ENCODE data around the gene EDC3.
"Not testable (repeated sequence)": the region's sequence is repeated elsewhere in the genome, so short reads cannot be mapped to it uniquely, and the experiment has no call there.

Gene EDC3

DNA sequence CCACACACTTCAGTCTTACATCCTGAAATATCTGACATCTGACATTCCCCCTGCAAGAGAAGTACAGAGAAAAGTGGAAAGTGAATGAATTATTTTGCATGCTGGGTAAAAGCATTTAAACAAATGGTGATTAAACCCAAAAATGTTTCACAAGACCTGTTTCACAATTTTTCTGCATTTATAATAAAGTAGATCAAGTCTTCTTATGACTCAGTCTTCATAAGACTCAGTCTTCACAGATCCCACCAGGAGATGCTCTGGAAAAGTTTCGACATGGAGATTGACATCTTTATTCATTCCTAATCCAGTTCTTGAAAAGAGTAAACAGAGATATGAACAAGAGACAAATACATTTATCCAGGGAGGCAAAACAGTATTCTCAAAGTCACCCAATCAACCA lies 13.2 kb upstream of the EDC3 start:
- DNase-seq: no peak

- no peak for DNase-seq
These were observed 984 bp upstream of the EDC3 start for GRCh38 chr15:74696808-74697207.

- no peak for DNase-seq
These were observed 540 bp upstream of the EDC3 start for GRCh38 chr15:74696398-74696729.

GRCh38 chr15:74692327-74692726 lies 3.5 kb downstream of the EDC3 start:
- no peak for DNase-seq

DNA sequence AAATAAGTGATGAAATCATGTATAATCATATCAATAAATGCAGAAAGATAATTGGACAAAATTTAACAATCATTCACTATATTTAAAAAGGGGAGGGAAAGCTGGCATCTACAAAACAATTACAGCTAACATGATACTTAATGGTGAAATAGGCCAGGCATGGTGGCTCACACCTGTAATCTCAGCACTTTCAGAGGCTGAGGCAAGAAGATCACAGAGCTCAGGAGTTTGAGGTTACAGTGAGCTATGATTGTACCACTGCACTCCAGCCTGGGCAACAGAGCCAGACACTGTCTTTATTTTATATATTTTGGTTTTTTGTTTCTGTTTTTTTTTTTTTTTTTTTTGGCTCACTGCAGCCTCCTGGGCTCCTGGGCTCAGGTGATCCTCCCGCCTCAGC lies 12.1 kb downstream of the EDC3 start:
- DNase-seq: no peak

GRCh38 chr15:74682954-74683353 lies 12.9 kb downstream of the EDC3 start:
- no peak for DNase-seq

GRCh38 chr15:74680456-74680855 lies 15.4 kb downstream of the EDC3 start:
- DNase-seq: no peak

DNA sequence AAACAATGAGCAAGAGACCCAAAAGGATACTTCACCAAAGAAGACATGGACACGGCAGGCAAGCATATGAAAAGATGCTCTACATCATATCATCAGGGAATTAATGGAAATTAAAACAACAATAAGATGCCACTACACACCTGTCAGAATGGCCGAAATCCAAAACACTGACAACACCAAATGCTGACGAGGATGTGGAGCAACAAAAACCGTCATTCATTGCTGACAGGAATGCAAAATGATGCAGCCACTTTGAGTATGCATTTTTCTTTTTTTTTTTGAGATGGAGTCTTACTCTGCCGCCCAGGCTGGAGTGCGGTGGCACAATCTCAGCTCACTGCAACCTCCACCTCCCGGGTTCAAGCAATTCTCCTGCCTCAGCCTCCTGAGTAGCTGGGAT lies 19.0 kb downstream of the EDC3 start:
- no peak for DNase-seq

GRCh38 chr15:74674161-74674560 lies 21.7 kb downstream of the EDC3 start:
- DNase-seq: no peak

DNA sequence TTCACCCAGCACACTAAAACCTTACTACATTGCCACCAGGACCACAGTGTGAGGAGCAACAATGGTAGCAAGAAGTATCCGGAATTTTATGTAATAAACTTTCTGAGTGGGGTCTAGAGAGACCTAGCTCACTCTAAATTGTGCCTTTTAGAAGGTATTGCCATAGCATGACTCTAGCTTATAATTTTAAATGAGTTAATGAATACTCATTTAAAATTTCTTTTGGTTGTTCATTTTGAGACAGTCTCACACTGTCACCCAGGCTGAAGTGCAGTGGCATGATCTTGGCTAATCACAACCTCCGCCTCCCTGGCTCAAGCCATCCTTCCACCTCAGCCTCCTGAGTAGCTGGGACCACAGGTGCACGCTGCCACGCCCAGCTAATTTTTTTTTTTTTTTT lies 26.2 kb downstream of the EDC3 start:
- no peak for DNase-seq

DNA sequence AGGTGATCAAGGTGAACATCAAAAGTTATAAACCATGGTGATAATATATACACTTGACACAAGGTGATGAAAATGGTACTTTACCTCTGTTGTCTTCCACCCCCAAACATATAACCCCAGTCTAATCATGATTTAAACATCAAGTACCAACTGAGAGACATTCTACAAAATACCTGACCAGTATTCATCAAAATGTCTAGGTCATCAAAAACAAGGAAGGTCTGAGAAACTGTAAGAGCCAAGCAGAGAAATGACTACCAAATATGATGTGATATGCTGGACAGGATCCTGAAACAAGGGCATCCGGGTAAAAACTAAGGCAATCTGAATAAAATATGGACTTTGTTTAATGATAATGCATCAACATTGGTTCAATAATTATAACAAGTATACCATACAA lies 27.8 kb downstream of the EDC3 start:
- DNase-seq: no peak

DNA sequence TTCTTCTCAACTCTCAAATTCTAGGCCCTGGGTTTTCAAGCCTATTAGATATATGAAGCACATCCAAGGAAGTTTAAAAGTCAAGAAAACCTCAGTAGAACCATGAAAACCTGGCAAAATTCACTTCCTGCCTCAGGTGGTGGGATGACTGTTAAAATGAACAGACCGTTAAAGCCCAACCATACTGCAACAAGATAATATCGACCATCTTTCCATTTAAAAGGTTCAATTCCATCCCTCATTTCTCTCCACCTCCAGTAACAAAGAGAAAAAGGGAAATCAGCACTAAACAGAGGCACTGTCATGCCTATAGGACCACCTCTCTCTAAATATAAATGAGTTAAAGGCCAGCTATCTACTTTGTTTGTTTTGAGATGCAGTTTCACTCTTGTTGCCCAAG lies 31.2 kb downstream of the EDC3 start:
- DNase-seq: no peak

- DNase-seq: no peak
These were observed 31.7 kb downstream of the EDC3 start for GRCh38 chr15:74664028-74664616.

DNA sequence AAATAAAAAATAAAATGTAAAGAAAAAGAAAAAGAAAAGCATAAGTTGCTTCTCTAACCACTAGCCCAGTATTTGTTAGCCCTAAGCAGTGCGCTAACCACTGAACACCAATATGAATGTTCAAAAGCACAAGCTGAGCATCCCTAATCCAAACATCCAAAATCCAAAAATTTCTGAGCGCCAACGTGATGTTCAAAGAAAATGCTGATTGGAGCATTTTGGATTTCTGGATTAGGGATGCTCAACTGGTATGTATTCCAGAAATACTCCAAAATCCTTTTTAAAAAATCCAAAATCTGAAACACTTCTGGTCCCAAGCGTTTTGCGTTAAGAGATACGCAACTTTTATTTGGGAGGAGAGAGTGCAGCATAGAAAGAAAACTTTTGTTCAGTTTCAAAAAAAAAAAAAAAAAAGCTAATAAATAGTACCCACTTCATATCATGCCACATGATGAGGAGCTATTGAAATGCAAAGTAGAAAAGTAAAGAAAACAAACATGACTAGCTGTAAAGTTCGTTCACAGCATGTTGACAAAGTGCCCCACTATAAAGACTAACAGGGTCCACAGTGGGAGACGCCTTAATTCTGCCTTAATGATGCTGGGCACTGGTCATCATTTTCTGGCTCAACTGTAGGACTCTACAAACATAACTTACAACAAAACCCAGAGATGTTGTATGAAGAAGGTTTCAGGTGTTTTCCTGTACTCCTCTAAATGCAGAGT lies 32.4 kb downstream of the EDC3 start:
- no peak for DNase-seq

DNA sequence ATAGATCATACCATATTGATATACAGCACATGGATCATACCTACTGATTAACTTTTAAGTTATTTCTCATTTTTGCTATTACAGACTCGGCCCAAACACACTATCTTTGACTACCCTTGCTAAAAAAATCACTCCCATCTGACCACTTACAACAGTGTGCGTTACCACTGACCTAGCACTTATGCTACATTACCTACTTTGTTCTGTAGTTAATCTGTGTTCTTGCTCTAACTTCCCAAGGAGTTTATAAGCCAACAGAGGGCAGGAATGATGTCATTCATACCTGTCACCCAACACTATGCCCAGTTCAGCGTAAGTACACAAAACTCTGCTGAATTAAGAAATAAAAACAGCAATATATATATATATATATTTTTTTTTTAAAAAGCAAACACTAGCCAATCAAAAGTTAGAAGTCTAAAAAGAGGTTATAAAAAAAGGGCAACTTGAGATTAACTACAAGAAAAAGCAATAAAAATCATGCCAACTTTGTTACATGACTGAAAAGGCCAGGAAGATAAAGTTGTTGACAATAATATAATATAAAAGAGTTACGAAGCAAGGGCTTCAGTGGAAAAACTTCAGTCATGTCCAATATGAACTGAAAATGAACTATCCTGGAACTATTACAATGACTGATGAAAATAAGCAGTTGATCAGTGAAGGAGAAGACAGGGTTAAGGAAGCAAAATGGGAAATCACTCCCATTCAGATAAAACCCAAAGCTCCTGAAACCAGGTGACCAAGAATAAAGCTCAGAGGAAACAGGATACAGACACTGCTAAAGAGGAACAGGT lies 33.6 kb downstream of the EDC3 start:
- no peak for DNase-seq

DNA sequence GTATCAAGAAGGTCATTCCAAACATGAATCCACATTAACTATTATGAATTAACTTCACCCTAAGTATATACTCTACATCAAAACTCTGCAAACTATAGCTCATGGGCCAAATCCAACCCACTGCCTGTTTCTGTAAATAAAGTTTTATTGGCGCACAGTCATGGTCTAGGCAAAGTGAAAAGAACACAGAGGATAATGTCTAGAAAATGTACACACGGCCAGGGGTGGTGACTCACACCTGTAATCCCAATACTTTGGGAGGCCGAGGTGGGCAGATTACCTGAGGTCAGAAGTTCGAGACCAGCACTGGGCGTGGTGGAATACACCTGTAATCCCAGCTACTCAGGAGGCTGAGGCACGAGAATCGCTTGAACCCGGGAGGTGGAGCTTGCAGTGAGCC lies 34.5 kb downstream of the EDC3 start:
- not testable (repeated sequence) for DNase-seq

- no peak for DNase-seq
These were observed 38.0 kb downstream of the EDC3 start for GRCh38 chr15:74657846-74658245.

DNA sequence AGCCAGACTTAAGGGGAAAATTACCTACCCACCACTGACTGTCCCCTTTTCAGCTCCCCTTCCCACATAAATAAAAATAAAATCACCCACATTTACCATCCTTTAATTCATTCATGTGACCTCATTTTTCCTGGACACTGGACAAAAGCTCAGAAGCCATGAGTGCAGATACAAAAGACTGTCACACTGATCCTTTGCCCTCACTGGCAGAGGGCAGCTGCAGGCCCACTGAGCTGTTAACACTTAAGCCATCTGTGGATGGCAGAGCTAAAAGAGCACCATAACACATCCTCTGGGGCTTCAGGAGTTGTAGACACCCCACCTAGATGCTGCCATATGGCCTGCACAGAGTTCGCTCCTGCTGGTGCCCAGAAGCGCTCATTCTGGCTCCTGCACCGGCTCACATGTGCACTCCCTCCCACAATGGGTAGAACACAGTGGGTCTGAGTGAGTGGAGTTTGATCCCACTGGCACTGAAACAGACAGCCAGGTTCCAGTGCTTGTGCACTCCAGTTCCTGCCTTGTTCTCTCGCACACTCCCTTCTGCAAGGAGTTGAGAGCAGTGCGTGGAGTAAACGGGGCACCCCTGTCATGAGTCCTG lies 38.8 kb downstream of the EDC3 start:
- no peak for DNase-seq

GRCh38 chr15:74655424-74655823 lies 40.4 kb downstream of the EDC3 start:
- no peak for DNase-seq

DNA sequence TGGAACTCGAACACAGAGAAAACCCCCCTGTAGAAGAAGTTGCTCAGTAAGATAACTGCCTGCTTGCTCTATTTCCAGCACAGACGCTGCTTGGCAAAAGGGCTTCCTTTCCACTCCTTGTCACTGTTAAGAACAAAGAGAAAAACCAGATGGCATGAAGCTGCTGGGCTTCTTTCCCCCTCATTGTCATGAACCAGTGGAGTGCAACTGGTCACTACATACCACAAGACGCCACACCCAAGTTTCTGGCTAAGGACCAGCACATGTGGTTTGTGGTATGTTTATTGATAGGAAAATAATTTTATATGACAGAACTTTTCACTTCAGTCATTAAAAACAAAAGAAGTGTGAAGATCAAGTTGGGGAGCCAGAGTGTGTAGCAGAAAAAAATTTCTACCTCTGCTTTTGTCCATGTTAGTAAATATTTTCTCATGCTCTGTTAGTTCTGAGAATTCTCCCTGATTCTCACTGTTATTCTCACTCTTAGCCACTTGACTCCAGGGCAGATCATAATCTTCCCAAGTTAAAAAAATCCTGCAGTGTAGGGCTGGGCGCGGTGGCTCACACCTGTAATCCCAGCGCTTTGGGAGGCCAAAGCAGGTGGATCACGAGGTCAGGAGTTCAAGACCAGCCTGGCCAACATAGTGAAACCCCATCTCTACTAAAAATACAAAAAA lies 42.3 kb downstream of the EDC3 start:
- DNase-seq: no peak

- DNase-seq: no peak
These were observed 44.5 kb downstream of the EDC3 start for GRCh38 chr15:74651242-74651741.

DNA sequence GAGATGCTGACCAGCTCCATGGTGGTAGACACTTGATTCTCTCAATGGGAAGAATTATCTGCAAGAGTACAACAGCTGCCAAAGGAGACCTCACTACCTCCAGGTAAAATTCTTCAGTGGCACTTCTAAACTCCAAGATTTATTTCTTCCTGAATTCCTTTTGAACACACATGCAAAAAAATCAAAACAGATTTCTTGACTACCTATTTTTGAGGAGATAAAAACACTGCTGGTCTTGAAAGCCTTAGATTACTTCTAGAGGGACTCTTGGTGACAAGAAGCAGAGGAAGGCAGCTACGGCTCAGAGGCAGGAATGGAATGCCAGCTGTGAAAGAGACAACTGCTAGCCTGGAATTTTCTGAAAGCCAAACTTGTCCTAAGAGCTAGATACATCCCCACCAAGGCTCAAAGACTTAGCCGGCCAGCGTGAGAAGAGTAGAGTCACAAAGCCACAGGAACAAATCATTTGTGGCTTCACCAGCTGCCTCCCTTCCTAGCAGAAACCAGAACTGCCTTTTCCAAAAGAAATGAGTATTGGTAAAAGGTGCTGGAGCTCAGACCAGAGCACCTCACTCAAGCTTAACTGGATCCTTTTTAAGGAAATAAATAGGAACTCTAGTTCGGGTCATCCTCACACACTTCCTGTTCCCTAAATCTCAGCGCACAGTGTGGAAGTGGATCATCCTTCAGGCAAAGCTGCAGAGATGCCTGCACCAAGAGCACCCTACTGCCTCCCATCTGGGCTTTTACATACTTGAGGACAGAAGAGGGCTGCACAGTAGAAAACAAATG lies 47.6 kb downstream of the EDC3 start:
- no peak for DNase-seq
